HG03280 (cell line): ENCODE results near the gene ITPRID1.

Experiments used
- ATAC-seq: cut with Tn5 transposase; IDR thresholded peaks from one replicate; pipeline ENCODE4 v1.9.1; 2021; ENCODE audit warnings: mild to moderate bottlenecking, moderate library complexity; ENCODE audit not compliant: unreplicated experiment

Gene ITPRID1

GRCh38 chr7:31692451-31692850 is 178.6 kb downstream of the ITPRID1 start:
- ATAC-seq: no peak

GRCh38 chr7:31692871-31693270 is 179.0 kb downstream of the ITPRID1 start:
- no peak for ATAC-seq

- ATAC-seq: no peak
Measured at GRCh38 chr7:31695859-31696614, 182.1 kb downstream of the ITPRID1 start.

GRCh38 chr7:31699050-31699449 is 185.2 kb downstream of the ITPRID1 start:
- ATAC-seq: no peak

- no peak for ATAC-seq
Measured at GRCh38 chr7:31702354-31702753, 188.5 kb downstream of the ITPRID1 start.

- no peak for ATAC-seq
Measured at GRCh38 chr7:31705377-31705776, 191.5 kb downstream of the ITPRID1 start.

GRCh38 chr7:31707089-31707488 is 193.2 kb downstream of the ITPRID1 start:
- no peak for ATAC-seq
